ENCODE results near the gene CDKAL1.

DNA sequence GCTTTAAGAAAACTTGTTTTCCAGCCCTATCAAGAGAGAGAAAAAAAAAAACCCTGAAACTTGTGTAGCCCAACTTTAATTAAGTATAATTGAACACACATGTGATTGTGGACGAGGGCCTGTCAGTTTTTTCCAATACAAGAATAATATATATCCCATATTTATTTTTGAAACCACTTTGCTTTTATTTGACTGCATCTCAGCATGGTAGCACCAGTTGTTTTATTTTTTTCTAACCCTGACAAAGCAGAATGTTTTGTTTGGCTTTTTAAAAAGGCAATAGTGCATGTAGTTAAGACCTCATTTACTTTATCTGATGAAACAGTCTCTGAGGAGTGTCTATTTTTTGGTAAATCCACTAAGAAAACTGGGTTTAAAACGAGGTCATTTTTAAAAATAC, 257.7 kb downstream of the CDKAL1 start:
- TF ChIP-seq, protein P1, sequence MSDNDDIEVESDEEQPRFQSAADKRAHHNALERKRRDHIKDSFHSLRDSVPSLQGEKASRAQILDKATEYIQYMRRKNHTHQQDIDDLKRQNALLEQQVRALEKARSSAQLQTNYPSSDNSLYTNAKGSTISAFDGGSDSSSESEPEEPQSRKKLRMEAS (IDR thresholded peaks at IDR 0.05), result no peak
- no peak for TF ChIP-seq EP300 (IDR thresholded peaks at IDR 0.05; ENCODE audit: borderline replicate concordance in 1 of 2, low read depth in 2 of 2, low read length in 2 of 2)

Data from H1 (cell line).